GM19193 (cell line): ENCODE results near the gene RPH3AL.

Experiments
- POLR2A ChIP-seq: IDR thresholded peaks from 4 replicates; pipeline ENCODE4 v1.6.1; 2011; ENCODE audit not compliant: insufficient read depth, insufficient read length; ENCODE audit errors: extremely low read depth

RPH3AL gene

DNA sequence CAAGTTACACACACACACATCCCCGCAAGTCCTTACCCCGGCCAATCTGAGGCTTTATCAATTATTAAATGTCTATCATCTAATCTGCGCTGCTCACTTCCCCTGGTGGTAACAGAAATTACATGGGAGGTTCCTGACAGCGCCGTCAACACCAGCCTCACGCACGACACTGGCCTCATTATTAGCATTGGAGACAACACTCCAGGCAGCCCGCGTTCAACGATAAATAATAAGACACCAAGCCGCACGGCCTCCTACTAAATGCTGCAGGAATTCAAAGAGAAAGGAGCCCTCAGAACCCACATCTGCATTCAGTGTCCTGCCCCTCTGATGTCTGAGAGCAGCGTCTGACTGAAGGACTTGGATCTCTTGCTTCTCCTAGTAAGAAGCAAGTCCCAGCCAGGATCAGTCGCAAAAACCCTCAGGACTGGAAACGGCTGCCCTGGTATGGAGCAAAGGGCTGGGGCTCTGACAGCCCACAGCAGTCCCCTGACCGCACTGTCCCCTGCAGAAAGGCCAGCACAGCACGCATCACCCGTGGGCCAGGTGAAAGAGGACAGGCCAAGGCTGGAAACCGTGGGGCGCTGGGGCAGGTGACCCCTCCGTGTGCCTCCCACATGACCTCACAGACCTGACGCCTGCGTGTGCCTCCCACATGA lies 7.6 kb upstream of the RPH3AL start:
- TF ChIP-seq POLR2A, result no peak

DNA sequence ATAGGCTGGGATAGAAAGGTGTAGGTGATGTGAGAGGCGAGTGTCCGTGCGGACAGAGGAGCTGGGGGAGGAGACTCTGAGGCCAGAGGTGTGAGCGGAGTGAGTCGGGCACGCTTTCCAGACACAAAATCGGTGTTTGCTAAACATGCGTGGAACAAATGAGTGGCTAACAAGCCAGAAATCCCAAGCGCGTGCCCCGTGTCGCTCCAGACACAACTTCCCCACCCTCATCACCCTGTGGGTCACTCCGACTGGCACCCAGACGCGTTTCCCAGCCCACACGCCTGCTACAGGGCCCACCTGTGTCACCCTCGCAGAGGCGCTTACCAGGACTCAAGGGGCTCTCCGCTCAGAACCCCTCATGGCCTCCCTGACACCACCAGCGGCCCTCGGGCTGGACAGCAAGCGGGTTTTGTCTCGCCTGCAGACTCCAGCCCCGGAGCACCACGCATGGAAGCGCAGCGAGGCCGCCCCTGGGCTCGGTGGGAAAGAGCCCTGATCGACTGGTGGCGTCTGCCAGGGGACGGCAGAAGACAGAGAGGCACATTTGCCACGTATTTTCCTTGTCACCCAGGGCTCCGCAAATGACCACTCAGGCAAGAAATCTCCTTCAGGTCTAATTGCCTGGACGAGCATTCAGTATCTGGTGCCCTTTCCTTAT lies 6.0 kb upstream of the RPH3AL start:
- no peak for TF ChIP-seq POLR2A

DNA sequence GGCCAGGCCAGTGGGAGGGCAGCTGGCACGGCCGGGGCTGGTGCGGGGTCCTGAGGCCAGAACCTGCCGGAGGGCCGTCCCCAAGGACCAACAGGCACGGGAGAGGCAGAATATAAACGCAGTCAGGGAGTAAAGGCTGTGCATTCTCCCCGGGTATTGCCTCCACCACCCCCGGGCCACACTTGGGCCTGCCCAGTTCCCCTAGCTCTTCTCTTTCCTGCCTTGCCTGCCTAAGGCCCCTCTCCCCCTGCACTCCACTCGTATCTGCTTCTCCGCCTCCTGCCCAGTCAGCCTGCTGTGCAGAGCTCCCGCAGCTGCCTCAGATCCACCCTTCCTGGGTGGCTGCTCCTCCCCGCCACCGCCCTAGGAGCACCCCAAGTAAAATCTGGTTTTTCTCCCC lies 5.0 kb upstream of the RPH3AL start:
- TF ChIP-seq POLR2A, result no peak

DNA sequence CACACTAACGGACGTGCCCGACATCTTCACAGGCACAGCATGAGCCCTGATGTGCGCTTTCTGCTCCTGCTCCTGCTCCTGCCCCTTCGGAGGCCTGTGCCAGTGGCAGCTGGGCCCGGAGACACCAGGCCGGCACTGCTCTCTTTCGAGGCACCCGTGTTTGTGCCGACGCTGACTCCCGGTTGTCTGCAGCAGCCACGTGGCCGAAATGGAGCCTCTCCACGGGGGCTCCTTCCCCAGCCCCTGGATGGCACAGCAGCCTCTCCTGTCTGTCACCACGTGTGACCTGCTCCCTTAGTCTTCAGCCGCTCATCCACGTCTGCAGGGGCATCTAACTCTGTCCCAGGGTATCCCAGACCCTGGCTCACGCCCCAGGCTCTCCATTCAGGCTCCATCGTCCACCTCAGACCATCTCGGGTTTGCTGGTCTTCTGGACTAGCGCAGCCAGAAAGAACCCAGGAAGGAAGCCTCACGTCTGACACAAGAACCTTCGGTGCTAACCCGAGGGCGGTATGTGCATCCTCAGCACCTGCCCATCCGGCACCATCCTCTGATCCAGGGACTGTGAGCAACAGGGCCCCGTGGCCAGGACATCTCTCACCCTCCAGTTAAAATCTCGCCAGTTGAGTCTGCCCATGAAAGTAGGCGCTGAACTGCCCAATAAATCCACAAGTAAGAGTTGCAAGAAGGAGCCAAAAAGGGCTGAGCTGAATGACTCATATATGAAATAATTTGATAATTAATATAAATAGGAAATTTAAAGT lies 4.2 kb upstream of the RPH3AL start:
- no peak for TF ChIP-seq POLR2A

DNA sequence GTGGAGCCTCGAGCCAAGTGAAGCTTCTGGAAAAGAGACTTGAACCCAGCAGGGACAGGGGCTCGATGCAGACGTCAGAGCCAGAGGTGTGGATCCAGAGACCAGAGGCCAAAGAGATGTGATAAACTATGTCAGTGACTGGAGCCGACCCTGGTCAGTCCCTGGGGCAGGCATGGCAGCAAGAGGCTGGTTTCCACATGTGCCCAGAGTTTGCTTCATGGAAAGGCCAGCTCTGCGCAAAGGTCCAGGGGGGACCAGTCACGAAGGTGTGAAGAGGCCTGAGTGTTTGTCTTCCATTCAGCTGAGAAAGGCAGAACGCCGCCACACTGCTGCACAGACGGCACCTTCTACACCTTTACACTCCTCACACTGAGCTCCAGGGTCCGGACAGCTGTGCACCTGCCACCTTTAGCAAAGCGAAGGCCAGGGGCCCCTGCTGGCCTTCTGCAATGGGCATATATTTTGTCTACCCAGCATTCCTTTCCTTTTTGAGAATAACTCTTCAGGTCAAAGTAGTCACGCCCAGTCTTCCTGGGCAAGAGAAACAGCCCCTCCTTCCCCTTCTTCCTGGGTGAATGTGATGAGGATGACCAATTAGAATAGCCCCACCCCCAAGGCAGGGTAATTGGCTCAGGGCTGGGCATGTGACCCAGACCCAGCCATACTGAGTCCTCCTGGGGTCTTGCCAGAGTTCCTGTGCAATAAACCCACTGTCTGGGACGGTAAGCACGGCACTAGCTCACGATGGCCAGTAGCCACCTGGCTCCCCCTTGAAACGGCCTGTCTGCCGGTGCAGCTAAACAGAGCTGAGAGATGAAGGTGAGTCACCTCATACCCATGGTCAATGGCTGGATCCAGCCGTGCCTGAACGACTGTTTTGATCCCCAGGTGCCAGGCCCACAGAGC lies 2.3 kb upstream of the RPH3AL start:
- no peak for TF ChIP-seq POLR2A

DNA sequence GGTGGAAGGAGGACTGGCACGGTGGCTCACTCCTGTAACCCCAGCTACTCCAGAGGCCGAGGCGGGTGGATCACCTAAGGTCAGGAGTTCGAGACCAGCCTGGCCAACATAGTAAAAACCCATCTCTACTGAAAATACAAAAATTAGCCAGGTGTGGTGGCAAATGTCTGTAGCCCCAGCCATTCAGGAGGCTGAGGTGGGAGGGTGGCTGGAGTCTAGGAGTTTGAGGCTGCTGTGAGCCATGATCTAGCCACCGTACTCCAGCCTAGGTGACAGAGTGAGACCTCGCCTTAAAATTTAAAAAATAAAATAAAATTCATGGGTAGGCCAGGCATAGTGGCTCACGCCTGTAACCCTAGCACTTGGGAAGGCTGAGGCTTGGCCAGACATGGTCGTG lies 1.2 kb upstream of the RPH3AL start:
- TF ChIP-seq POLR2A, result no peak

DNA sequence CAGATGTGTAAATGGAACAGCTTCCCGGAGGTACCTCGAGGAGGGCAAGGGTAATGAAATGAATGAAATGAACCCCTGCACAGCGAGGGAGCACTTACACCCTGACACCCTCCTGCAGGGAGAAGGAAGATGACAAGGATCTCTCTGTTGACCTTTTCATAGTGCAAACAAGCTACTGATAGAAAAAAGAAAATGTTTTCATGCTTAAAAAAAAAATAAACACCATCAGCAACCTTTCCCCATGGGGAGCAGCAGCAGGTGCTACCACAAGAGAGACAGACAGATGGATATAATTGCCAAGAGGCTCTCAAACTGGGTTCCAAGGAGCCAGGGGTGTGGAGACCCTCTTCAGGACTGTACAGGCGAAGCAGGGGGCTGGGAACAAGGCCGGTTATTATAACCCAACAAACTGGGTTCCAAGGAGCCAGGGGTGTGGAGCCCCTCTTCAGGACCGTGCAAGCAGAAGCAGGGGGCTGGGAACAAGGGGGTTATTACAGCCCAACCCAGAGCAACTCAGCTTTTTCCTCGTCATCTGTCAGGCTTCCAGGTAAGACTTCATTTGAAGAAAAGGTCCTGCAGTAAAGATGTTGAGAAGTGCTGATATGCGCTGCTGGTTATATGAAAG lies 718 bp upstream of the RPH3AL start:
- no peak for TF ChIP-seq POLR2A

DNA sequence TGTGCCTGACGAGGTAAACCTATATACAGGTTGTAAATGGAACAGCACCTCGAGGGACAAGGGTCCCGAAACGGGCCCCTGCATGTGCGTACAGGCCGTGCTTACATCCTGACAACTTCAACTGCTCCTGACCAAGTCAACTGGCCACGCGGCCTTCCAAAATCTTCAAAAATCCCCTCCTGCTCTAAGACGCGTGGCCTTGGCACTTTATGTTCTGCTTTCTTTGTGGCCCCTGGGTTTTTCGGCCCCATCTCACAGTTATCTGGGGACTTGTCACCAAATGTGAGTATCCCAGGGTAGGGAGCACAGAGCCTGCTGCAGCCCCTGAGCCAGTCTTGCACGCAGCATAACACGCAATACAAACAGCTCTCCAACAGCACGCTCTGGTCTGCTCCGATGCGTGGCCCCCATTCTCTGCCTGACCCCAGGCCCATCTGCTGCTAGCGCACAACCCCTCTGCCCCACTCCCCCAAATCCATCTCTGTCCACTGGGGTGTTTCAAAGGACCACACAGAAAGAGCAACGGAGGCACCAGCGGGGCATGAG lies 659 bp downstream of the RPH3AL start:
- TF ChIP-seq POLR2A, result no peak

DNA sequence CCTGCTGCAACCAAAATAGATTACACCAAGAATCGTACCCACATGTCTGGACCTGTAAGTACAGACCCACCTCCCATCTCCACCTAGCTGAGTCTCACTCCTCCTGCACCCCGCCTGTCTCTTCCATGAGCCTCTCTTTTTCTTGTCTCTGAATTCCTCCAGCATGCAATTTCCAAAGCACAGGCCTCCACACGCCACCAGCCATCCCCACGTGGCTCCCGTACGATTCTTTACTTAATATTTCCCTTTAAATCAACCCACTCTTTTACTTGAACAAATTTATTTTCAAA lies 1.2 kb downstream of the RPH3AL start:
- TF ChIP-seq POLR2A, result no peak

DNA sequence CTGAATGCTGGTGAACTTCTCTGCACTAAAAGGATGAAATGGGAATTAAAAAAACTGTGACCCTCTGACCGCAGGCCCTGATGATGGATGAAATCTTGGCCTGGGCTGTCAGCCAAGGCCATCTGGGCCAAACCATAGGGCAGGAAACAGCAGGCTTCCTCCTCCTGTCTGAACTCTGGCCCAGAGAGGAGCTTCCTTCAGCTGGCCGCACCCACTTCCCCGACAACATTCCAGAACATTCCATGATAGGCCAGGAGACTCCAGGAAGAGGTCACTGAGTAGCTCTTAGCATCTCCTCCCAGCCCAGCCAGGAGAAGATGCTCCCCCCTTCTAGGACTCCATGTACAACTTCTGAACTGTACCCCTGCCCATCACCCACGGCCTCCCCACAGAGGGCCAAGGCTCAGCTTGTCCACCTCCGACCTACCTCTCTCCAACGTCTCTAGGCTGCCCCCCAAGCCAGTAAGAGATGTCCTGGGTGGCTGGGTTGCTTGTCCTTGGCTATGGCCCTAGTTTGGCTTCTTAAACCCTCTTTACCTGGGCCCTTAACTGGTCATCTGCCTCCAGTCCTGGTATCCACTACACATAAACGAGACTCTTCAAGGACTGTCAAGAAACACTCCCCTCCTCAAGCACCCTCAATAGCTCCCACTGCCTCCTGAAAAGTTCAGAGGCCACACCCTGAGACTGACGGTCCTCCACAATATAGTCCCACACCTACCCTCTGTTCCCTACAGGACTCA lies 1.7 kb downstream of the RPH3AL start:
- no peak for TF ChIP-seq POLR2A

DNA sequence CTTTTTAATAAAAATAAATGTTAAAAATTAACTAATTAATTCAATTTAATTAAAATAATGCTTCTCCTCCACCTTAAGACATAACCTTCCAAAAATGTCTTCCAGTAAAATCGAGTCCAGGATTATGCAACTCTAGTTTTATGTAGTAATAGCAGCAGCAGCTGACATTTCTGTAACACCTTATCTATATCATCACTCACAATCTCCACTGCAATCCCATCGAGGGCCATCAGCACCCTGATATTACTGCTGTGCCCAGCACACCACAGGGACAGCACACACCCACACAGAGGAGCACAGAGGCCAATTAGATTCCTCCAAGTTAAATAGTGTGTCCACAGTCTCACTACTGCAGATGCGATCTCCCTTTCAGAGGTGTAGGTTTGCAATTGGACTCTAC lies 2.9 kb downstream of the RPH3AL start:
- TF ChIP-seq POLR2A, result no peak

DNA sequence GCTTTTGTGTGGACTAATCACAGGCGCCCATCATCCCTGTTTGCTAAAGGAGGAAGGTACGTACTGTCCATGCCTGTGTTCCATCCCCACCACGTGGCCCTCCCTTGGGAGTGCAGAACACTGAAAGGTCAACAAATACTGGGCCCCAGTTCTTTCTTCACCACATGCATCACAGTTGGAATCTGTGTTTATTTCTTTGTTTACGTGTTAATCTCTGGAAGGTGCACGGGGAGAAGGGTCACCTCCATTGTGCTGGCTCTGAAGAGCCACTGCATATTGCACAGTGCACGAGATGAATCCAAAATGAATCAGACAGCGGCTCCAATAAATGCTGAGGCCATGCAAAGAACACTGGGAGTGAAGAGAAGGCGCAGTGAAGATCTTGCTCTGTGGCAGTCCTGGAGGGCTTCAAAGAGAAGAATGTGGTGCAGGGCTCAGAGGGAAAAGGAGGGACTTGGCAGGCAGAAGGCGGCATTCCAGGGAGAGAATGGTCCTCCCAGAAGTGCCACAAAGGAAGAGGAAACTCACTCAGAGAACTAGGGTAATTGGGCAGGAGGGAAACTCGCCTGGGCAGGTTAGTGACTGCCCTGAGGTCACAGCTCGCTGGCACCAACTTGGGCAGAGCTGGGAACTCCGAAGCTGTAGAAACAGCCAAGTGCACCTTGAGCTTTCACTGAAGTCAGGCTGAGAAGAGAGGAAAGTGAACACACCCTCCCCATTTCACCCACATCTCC lies 3.7 kb downstream of the RPH3AL start:
- no peak for TF ChIP-seq POLR2A

DNA sequence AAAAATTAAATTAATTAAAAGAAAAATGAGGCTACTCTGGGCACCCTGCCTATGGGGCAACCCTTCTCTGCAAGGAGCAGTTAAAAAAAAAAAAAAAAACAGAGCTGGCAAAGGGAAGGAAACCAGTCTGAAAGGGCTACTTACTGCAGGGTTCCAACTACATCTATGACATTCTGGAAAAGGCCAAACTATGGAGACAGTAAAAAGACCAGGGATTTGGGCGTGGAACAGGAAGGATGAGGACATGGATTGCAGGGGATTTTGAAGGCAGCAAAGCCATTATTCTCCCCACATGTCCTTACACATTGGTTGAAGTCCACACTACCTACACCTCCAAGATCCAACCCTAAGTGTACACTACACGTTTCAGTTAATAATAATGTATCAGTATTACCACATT lies 4.6 kb downstream of the RPH3AL start:
- no peak for TF ChIP-seq POLR2A
